WERI-Rb-1 (cell line): ENCODE data around the gene PCDHA3.
"Not testable (repeated sequence)": the region's sequence is repeated elsewhere in the genome, so short reads cannot be mapped to it uniquely, and the experiment has no call there.

Experiments used
- DNase-seq: peaks from one replicate; pipeline ENCODE4 v3.0.0-alpha.2; 2020
- H3K27ac ChIP-seq: fragments of 250-450 bp; sonication (Bioruptor Pico); 2 replicates; pipeline ENCODE4 v1.5.1; 2020; ENCODE audit warnings: mild to moderate bottlenecking, moderate library complexity
- H3K27me3 ChIP-seq: fragments of 250-450 bp; sonication (Bioruptor Pico); 2 replicates; pipeline ENCODE4 v1.5.1; 2021; ENCODE audit warnings: mild to moderate bottlenecking, low read depth, moderate library complexity; ENCODE audit not compliant: insufficient read depth, severe bottlenecking
- H3K36me3 ChIP-seq: fragments of 250-450 bp; sonication (Bioruptor Pico); 2 replicates; pipeline ENCODE4 v1.5.1; 2020; ENCODE audit warnings: mild to moderate bottlenecking, moderate library complexity
- H3K4me3 ChIP-seq: 2 replicates; pipeline ENCODE4 v1.5.1; 2011; ENCODE audit warnings: low read depth, mild to moderate bottlenecking, control low read depth, low read length
- H3K9me3 ChIP-seq: fragments of 250-450 bp; sonication (Bioruptor Pico); 2 replicates; pipeline ENCODE4 v1.5.1; 2021; ENCODE audit warnings: mild to moderate bottlenecking, moderate library complexity; ENCODE audit not compliant: severe bottlenecking
- TF ChIP-seq, protein P1 (sequence below): IDR thresholded peaks from 2 replicates; pipeline ENCODE4 v1.5.1; 2011; ENCODE audit warnings: low read depth, mild to moderate bottlenecking, control low read depth, inconsistent platforms, low read length

Gene PCDHA3

DNA sequence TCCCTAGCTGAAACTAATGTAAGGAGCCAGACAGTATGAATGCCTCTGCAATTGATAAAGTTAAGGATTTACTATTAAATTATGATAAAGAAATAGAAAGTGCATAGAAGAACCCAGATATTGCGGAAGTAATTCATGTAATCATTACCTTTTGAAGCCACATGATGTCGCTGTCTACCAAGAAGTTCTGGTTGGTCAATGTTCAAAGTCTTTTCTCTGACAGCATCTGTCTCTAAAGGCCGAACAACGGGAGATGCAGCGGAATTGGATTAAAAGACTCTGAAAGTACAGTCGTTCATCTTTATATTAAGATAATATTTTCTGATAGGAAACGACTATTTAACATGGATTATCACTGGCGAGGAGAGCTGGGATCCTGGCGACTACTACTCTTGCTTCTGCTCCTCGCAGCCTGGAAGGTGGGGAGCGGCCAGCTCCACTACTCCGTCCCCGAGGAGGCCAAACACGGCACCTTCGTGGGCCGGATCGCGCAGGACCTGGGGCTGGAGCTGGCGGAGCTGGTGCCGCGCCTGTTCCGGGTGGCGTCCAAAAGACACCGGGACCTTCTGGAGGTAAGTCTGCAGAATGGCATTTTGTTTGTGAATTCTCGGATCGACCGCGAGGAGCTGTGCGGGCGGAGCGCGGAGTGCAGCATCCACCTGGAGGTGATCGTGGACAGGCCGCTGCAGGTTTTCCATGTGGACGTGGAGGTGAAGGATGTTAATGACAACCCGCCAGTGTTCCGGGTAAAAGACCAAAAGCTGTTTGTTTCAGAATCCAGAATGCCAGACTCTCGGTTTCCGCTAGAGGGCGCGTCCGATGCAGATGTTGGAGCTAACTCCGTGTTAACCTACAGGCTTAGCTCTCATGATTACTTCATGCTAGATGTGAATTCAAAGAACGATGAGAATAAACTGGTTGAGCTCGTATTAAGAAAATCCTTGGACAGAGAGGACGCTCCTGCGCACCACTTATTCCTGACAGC is 40.4 kb downstream of the PCDHA3 start, which contains the start of gene PCDHA8:
Gene PCDHA8 (plus strand): TSS at position 210 of the 985 bp plus-strand sequence. CDS start 135 bp downstream, at position 345.
- DNase-seq, result no peak
- TF ChIP-seq, protein P1, sequence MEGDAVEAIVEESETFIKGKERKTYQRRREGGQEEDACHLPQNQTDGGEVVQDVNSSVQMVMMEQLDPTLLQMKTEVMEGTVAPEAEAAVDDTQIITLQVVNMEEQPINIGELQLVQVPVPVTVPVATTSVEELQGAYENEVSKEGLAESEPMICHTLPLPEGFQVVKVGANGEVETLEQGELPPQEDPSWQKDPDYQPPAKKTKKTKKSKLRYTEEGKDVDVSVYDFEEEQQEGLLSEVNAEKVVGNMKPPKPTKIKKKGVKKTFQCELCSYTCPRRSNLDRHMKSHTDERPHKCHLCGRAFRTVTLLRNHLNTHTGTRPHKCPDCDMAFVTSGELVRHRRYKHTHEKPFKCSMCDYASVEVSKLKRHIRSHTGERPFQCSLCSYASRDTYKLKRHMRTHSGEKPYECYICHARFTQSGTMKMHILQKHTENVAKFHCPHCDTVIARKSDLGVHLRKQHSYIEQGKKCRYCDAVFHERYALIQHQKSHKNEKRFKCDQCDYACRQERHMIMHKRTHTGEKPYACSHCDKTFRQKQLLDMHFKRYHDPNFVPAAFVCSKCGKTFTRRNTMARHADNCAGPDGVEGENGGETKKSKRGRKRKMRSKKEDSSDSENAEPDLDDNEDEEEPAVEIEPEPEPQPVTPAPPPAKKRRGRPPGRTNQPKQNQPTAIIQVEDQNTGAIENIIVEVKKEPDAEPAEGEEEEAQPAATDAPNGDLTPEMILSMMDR, result peak; percentile 28; the same call in 1 of the 2 replicates
- Histone ChIP-seq H3K4me3 (peak within 1 kb of the TSS; percentile 29), H3K9me3 (peaks cover 4% of the 10 kb centered on the region), H3K36me3 (no peaks in the 10 kb centered on the region), H3K27me3 (no peaks in the 10 kb centered on the region), H3K27ac (no peak within 1 kb of the TSS)

DNA sequence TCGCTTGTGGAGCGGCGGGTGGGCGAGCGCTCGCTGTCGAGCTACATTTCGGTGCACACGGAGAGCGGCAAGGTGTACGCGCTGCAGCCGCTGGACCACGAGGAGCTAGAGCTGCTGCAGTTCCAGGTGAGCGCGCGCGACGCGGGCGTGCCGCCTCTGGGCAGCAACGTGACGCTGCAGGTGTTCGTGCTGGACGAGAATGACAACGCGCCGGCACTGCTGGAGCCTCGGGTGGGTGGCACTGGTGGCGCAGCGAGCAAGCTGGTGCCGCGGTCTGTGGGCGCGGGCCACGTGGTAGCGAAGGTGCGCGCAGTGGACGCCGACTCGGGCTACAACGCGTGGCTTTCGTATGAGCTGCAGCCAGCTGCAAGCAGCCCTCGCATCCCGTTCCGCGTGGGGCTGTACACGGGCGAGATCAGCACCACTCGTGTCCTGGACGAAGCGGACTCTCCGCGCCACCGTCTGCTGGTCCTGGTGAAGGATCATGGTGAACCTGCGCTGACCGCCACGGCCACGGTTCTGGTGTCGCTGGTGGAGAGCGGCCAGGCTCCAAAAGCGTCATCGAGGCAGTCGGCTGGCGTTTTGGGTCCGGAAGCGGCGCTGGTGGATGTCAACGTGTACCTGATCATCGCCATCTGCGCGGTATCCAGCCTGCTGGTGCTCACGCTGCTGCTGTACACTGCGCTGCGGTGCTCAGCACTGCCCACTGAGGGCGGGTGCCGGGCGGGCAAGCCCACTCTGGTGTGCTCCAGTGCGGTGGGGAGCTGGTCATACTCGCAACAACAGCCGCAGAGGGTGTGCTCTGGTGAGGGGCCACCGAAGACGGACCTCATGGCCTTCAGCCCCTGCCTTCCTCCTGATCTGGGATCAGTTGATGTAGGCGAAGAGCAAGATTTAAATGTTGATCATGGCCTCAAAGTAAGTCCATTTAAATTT is 42.2 kb downstream of the PCDHA3 start:
- DNase-seq, result no peak
- Histone ChIP-seq H3K4me3 (no peak overlapping the region), H3K27me3 (no peaks in the 10 kb centered on the region), H3K27ac (no peak overlapping the region), H3K9me3 (peaks cover 4% of the 10 kb centered on the region), H3K36me3 (no peaks in the 10 kb centered on the region)
- TF ChIP-seq, protein P1, result no peak

DNA sequence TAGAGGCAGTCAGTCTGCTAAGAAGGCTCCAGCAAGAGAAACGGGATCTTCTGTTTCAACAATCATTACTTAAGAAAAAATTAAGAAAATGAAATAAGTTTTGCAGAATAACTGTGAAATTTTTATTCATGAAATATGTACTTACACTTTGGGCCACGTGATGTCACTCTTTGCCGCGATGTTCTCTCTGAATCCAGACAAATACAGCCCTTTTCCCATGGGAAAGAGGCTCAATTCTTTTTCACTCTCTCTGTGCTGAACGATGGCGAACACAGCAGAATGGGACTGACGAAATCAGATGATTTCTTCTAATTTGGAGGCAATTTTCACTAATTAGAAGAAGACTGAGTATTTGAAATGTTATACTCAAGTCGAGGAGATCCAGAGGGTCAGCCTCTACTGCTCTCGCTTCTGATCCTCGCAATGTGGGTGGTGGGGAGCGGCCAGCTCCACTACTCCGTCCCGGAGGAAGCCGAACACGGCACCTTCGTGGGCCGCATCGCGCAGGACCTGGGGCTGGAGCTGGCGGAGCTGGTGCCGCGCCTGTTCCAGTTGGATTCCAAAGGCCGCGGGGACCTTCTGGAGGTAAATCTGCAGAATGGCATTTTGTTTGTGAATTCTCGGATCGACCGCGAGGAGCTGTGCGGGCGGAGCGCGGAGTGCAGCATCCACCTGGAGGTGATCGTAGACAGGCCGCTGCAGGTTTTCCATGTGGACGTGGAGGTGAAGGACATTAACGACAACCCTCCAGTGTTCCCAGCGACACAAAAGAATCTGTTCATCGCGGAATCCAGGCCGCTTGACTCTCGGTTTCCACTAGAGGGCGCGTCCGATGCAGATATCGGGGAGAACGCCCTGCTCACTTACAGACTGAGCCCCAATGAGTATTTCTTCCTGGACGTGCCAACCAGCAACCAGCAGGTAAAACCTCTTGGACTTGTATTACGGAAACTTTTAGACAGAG is 47.6 kb downstream of the PCDHA3 start, which contains the start of gene PCDHA9:
Gene PCDHA9 (plus strand): TSS at position 244 of the 964 bp plus-strand sequence. CDS start 114 bp downstream, at position 358.
- not testable (repeated sequence) for H3K27me3 ChIP-seq, DNase-seq, H3K36me3 ChIP-seq, H3K27ac ChIP-seq, H3K9me3 ChIP-seq, H3K4me3 ChIP-seq

DNA sequence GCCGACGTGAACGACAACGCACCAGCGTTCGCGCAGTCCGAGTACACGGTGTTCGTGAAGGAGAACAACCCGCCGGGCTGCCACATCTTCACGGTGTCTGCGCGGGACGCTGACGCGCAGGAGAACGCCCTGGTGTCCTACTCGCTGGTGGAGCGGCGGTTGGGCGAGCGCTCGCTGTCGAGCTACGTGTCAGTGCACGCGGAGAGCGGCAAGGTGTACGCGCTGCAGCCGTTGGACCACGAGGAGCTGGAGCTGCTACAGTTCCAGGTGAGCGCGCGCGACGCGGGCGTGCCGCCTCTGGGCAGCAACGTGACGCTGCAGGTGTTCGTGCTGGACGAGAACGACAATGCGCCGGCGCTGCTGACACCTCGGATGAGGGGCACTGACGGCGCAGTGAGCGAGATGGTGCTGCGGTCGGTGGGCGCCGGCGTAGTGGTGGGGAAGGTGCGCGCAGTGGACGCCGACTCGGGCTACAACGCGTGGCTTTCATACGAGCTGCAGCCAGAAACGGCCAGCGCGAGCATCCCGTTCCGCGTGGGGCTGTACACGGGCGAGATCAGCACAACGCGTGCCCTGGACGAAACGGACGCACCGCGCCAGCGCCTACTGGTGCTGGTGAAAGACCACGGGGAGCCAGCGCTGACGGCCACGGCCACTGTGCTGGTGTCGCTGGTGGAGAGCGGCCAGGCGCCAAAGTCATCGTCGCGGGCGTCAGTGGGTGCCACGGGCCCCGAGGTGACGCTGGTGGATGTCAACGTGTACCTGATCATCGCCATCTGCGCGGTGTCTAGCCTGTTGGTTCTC is 49.2 kb downstream of the PCDHA3 start:
- H3K27ac ChIP-seq, H3K27me3 ChIP-seq, H3K4me3 ChIP-seq, DNase-seq, H3K36me3 ChIP-seq, H3K9me3 ChIP-seq: not testable (repeated sequence)
